A549 (cell line): Measurements from ENCODE around the gene SET. TPM values are rescaled to one million over a fixed set of nuclear protein-coding genes. Genes with fewer than 3 reads are reported as not detected.

Experiments
- ATAC-seq, 2 experiments: fragments of 200-7000 bp in 1 of 2; fragments of >200 bp in 1 of 2; cut with Nextera tagmentation in 1 of 2; cut with Tn5 transposase in 1 of 2; 3 replicates each; pipeline versions ENCODE4 v1.8.0 to v1.9.1; 2018 to 2020; ENCODE audit warnings: mild to moderate bottlenecking in 1 of 2, moderate library complexity in 1 of 2
- CTCF ChIA-PET: fragments of 300-600 bp; sonication (Branson Sonifier 250); formaldehyde crosslinking; extraction: SDS; loops from one replicate; lab custom pipeline; 2021; ENCODE audit warnings: antibody characterized with exemption, inconsistent platforms; lab: Yijun Ruan, JAX
- POLR2A ChIA-PET: fragments of 350-600 bp; formaldehyde crosslinking; extraction: SDS; loops from one replicate; lab custom pipeline; 2021; ENCODE audit warnings: antibody characterized with exemption, inconsistent platforms; lab: Yijun Ruan, JAX
- DNase-seq, 2 experiments: peaks; one replicate each; pipeline versions ENCODE4 v3.0.0 to v3.0.0-alpha.2; 2011 to 2016; ENCODE audit warnings: low read depth in 1 of 2, low spot score in 1 of 2
- FAIRE-seq: peaks from 2 replicates; lab custom pipeline; 2011; peaks lifted over from hg19 to GRCh38; lab: Jason Lieb, UNC
- H3K27ac ChIP-seq, 2 experiments: fragments of >200 bp; sonication (Bioruptor Twin); formaldehyde crosslinking; 3 replicates each; pipeline ENCODE4 v1.5.1; 2016 to 2017
- H3K4me1 ChIP-seq: fragments of >200 bp; sonication (Bioruptor Twin); formaldehyde crosslinking; 3 replicates; pipeline ENCODE4 v1.6.1; 2016
- H3K4me2 ChIP-seq: fragments of >200 bp; sonication (Bioruptor Twin); formaldehyde crosslinking; 3 replicates; pipeline ENCODE4 v1.6.1; 2016
- H3K4me3 ChIP-seq: fragments of >200 bp; sonication (Bioruptor Twin); formaldehyde crosslinking; 3 replicates; pipeline ENCODE4 v1.5.1; 2016
- H3K9me3 ChIP-seq: fragments of >200 bp; sonication (Bioruptor Twin); formaldehyde crosslinking; 3 replicates; pipeline ENCODE4 v1.6.1; 2016
- BHLHE40 ChIP-seq: IDR thresholded peaks from 2 replicates; pipeline ENCODE4 v1.6.1; 2012; ENCODE audit warnings: low read depth, low read length, inconsistent platforms
- CHD2 ChIP-seq: fragments of 150-350 bp; IDR thresholded peaks from 2 replicates; pipeline ENCODE4 v1.6.1; 2014; ENCODE audit warnings: low read length; ENCODE audit not compliant: partially characterized antibody
- CHD4 ChIP-seq: fragments of 200-600 bp; sonication (generic); IDR thresholded peaks from 2 replicates; pipeline ENCODE4 v1.6.1; 2016; ENCODE audit warnings: antibody characterized with exemption, mild to moderate bottlenecking, borderline replicate concordance
- ELK1 ChIP-seq: fragments of 150-350 bp; IDR thresholded peaks from 2 replicates; pipeline ENCODE4 v1.6.1; 2014; ENCODE audit warnings: low read depth, mild to moderate bottlenecking, low read length
- EP300 ChIP-seq, 2 experiments: fragments of >200 bp; sonication (Bioruptor Twin); formaldehyde crosslinking; IDR thresholded peaks; 2 replicates in 1 of 2; 3 replicates in 1 of 2; pipeline ENCODE4 v1.6.1; 2016 to 2017
- HDAC2 ChIP-seq: fragments of 200-600 bp; sonication (generic); IDR thresholded peaks from 2 replicates; pipeline ENCODE4 v1.6.1; 2016
- HES2 ChIP-seq: fragments of >200 bp; sonication (Bioruptor Twin); formaldehyde crosslinking; IDR thresholded peaks from 2 replicates; pipeline ENCODE4 v1.6.1; 2016
- HOXB5 ChIP-seq: fragments of 250-450 bp; sonication (Bioruptor Pico); IDR thresholded peaks from 2 replicates; pipeline ENCODE4 v1.5.0; 2020; ENCODE audit warnings: mild to moderate bottlenecking, moderate library complexity
- JUNB ChIP-seq: fragments of >200 bp; sonication (Bioruptor Twin); formaldehyde crosslinking; IDR thresholded peaks from 2 replicates; pipeline ENCODE4 v1.6.1; 2016
- KDM5A ChIP-seq: fragments of 200-600 bp; sonication (generic); IDR thresholded peaks from 2 replicates; pipeline ENCODE4 v1.6.1; 2016; ENCODE audit warnings: antibody characterized with exemption, mild to moderate bottlenecking
- MAX ChIP-seq: IDR thresholded peaks from 2 replicates; pipeline ENCODE4 v1.6.1; 2012
- MAZ ChIP-seq: fragments of 150-350 bp; IDR thresholded peaks from 2 replicates; pipeline ENCODE4 v1.6.1; 2014; ENCODE audit warnings: antibody characterized with exemption, low read depth, low read length, borderline replicate concordance
- MYC ChIP-seq: IDR thresholded peaks from 2 replicates; pipeline ENCODE4 v1.6.1; 2012; ENCODE audit warnings: mild to moderate bottlenecking, inconsistent platforms, low read length, improper control_type of control experiment, borderline replicate concordance
- PHF8 ChIP-seq: fragments of 200-600 bp; sonication (generic); IDR thresholded peaks from 2 replicates; pipeline ENCODE4 v1.6.1; 2016; ENCODE audit warnings: low read depth, mild to moderate bottlenecking, antibody characterized with exemption, moderate library complexity, borderline replicate concordance
- POLR2A ChIP-seq: IDR thresholded peaks from 2 replicates; pipeline ENCODE4 v1.6.1; 2012; ENCODE audit warnings: mild to moderate bottlenecking, low read length
- POLR2AphosphoS2 ChIP-seq: conservative IDR thresholded peaks from 2 replicates; pipeline ENCODE4 v1.6.1; 2012; ENCODE audit warnings: low read length, improper control_type of control experiment, inconsistent platforms
- RAD21 ChIP-seq, 2 experiments: fragments of >200 bp in 1 of 2; sonication (Bioruptor Twin) in 1 of 2; formaldehyde crosslinking in 1 of 2; IDR thresholded peaks in 1 of 2; conservative IDR thresholded peaks in 1 of 2; 2 replicates in 1 of 2; 3 replicates in 1 of 2; pipeline ENCODE4 v1.6.1; 2012 to 2018; ENCODE audit warnings: inconsistent platforms in 1 of 2
- RCOR1 ChIP-seq: fragments of 150-350 bp; IDR thresholded peaks from 2 replicates; pipeline ENCODE4 v1.6.1; 2014; ENCODE audit warnings: antibody characterized with exemption, low read length, low read depth
- RFX5 ChIP-seq: fragments of 450-650 bp; IDR thresholded peaks from 2 replicates; pipeline ENCODE4 v1.7.1; 2014; ENCODE audit warnings: antibody characterized with exemption, mild to moderate bottlenecking, moderate library complexity
- SREBF2 ChIP-seq: fragments of 450-650 bp; IDR thresholded peaks from 2 replicates; pipeline ENCODE4 v1.6.1; 2014; ENCODE audit warnings: mild to moderate bottlenecking, moderate library complexity
- TFCP2L1 ChIP-seq: fragments of 250-450 bp; sonication (Bioruptor Pico); IDR thresholded peaks from 2 replicates; pipeline ENCODE4 v1.5.0; 2021; ENCODE audit warnings: mild to moderate bottlenecking
- TP53 ChIP-seq: fragments of 250-450 bp; sonication (Bioruptor Pico); IDR thresholded peaks from 2 replicates; pipeline ENCODE4 v1.5.0; 2021; ENCODE audit warnings: mild to moderate bottlenecking, moderate library complexity
- WGBS: methylation state at CpG from one replicate; pipeline ENCODE4 v1.1.6; 2017; ENCODE audit errors: missing lambda C conversion rate; 5-methylcytosine and 5-hydroxymethylcytosine counted together
- polyA plus RNA-seq, 4 experiments: library from polyadenylated mRNA; depleted of rRNA in 3 of 4; stranded (reverse); fragments of >200 nt; fragmentation: RNase III in 1 of 4; extraction: RNeasy Plus Mini Kit Qiagen cat#74134 plus additional on column Dnase treatment in 1 of 4; gene quantifications; 2 replicates in 3 of 4; 3 replicates in 1 of 4; pipeline ENCODE4 v1.2.3, GENCODE V29; 2011 to 2017
- TF ChIP-seq, protein P1 (sequence below): fragments of 450-650 bp; IDR thresholded peaks from 2 replicates; pipeline ENCODE4 v1.6.1; 2014; ENCODE audit warnings: antibody characterized with exemption
- TF ChIP-seq, protein P2 (sequence below): IDR thresholded peaks from 2 replicates; pipeline ENCODE4 v1.6.1; 2012; ENCODE audit warnings: low read depth, borderline replicate concordance
- TF ChIP-seq, protein P3 (sequence below): fragments of 200-600 bp; sonication (generic); IDR thresholded peaks from 2 replicates; pipeline ENCODE4 v1.6.1; 2016; ENCODE audit warnings: antibody characterized with exemption, mild to moderate bottlenecking, moderate library complexity

The SET gene
- polyA plus RNA-seq, 2 of the 4 experiments (the other 2 are of a cell fraction) = 518 to 538 TPM

DNA sequence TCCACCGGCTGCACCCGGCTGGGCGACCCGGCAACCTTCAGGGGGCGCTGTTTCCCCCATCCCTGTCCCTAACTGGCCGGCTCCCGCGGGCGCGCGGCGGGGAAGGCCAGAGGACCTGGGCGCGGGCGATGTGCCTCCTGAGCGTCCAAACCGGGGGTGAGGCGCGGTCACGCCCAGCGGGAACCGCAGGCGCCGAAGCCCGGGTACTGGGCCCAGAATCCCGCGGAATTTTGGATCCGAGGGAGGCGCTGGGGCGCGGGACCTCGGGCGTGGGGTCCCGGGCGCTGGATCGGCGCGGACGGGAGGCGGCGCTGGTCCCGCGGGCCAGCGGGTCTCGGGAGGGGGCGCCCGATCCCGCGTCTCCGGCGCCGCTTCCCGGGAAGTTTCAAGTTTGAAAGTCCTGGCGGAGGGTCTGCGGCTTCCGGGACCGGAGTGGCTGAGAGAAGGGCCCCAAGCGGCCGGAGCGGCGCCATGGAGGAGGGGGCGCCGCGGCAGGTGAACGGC, 13.5 kb downstream of the SET start, which contains the start of gene PKN3 (continued):
- TF ChIP-seq, protein P1, sequence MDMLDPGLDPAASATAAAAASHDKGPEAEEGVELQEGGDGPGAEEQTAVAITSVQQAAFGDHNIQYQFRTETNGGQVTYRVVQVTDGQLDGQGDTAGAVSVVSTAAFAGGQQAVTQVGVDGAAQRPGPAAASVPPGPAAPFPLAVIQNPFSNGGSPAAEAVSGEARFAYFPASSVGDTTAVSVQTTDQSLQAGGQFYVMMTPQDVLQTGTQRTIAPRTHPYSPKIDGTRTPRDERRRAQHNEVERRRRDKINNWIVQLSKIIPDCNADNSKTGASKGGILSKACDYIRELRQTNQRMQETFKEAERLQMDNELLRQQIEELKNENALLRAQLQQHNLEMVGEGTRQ = no peak
- TF ChIP-seq SREBF2 (no peak), ELK1 (no peak)

GRCh38 chr9:128702949-128703615, 14.1 kb downstream of the SET start:
- TF ChIP-seq HOXB5 (CRISPR knock-in tag) (no peak), HDAC2 (no peak), JUNB (no peak), MAX (peak; percentile 70), POLR2A (peak; percentile 4; the same call in 1 of the 2 replicates), BHLHE40 (no peak), RCOR1 (no peak), PHF8 (no peak)
- TF ChIP-seq, protein P2, sequence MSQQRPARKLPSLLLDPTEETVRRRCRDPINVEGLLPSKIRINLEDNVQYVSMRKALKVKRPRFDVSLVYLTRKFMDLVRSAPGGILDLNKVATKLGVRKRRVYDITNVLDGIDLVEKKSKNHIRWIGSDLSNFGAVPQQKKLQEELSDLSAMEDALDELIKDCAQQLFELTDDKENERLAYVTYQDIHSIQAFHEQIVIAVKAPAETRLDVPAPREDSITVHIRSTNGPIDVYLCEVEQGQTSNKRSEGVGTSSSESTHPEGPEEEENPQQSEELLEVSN = peak; percentile 76
- TF ChIP-seq, protein P1 = no peak
- Histone ChIP-seq H3K4me3 (peak overlapping the region; percentile 94), H3K4me2 (peak overlapping the region; percentile 96), H3K4me1 (peaks cover 9% of the 10 kb centered on the region; the same call in 2 of the 3 replicates), H3K9me3 (no peaks in the 10 kb centered on the region), H3K27ac (peak overlapping the region; percentile 95 to 100)
- 16% methylated on average over 18 of the region's 55 CpGs for WGBS
- ChIA-PET CTCF (interaction anchor here (0.7 to 3.8 kb wide), 10 partner anchors 12 to 217 kb away, joined by 3 to 14 read pairs (median 4); partner anchors contain the start of gene PHYHD1), POLR2A (no interaction called here)
- no peak for FAIRE-seq
- DNase-seq = peak; percentile 41 to 60
- ATAC-seq = peak; percentile 37 to 52

DNA sequence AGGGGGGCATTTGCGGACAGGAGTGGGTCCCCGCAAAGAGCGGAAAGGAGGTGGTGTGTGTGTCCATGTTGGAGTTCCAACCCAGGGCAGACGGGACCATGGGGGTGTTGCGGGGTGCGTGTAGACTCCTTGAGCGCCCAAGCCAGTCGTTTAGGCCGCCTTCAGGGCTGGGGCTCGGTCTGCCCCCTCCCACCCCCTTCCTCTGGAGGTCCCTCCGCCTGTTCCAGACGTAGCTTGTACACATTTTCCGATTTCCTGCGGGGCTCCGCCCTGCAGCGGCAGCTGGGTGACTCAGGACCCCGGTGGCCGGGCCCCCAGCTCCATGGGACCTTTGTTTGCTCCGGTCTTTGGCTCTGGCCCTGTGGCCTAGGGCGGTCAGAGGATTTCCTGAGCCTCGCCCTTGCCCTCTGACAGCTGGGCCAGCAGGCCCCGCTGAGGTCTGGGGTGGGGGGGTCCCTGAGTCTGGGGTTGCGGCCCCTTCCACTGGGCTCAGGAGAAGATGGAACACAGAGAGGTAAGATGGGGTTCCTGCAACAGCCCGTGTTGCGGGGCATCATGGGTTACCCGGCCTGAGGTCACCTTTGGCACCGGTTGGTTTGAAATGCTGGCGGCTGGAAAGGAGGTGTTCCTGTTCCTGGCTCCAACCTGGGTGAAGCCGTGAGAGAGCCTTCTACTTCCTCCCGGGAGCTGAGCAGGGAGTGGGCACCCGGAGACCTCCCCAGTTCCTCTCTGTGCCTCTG, 14.8 kb downstream of the SET start:
- H3K27ac ChIP-seq = peak overlapping the region; percentile 95 to 100
- 91% methylated on average over 31 of the region's 31 CpGs for WGBS
- peak overlapping the region; percentile 94 for H3K4me3 ChIP-seq
- peak overlapping the region; percentile 96 for H3K4me2 ChIP-seq
- DNase-seq = no peak
- H3K4me1 ChIP-seq = peaks cover 9% of the 10 kb centered on the region; the same call in 2 of the 3 replicates
- POLR2A ChIA-PET = no interaction called here
- FAIRE-seq = no peak
- no peak for ATAC-seq
- H3K9me3 ChIP-seq = no peaks in the 10 kb centered on the region
- CTCF ChIA-PET = interaction anchor here (0.5 to 4.4 kb wide), 14 partner anchors 10 to 224 kb away, joined by 3 to 14 read pairs (median 4); partner anchors contain the start of genes ENDOG and PHYHD1
- TF ChIP-seq EP300 (IDR thresholded peaks at IDR 0.05) (no peak), RFX5 (no peak), RAD21 (conservative IDR thresholded peaks at IDR 0.05 in 1 of 2, IDR thresholded peaks at IDR 0.05 in 1 of 2) (no peak), MYC (no peak), HES2 (no peak), TP53 (no peak), TFCP2L1 (CRISPR knock-in tag) (no peak), MAX (no peak), CHD2 (no peak), POLR2AphosphoS2 (no peak), KDM5A (no peak), CHD4 (no peak), MAZ (no peak), POLR2A (no peak)
- TF ChIP-seq, protein P3, sequence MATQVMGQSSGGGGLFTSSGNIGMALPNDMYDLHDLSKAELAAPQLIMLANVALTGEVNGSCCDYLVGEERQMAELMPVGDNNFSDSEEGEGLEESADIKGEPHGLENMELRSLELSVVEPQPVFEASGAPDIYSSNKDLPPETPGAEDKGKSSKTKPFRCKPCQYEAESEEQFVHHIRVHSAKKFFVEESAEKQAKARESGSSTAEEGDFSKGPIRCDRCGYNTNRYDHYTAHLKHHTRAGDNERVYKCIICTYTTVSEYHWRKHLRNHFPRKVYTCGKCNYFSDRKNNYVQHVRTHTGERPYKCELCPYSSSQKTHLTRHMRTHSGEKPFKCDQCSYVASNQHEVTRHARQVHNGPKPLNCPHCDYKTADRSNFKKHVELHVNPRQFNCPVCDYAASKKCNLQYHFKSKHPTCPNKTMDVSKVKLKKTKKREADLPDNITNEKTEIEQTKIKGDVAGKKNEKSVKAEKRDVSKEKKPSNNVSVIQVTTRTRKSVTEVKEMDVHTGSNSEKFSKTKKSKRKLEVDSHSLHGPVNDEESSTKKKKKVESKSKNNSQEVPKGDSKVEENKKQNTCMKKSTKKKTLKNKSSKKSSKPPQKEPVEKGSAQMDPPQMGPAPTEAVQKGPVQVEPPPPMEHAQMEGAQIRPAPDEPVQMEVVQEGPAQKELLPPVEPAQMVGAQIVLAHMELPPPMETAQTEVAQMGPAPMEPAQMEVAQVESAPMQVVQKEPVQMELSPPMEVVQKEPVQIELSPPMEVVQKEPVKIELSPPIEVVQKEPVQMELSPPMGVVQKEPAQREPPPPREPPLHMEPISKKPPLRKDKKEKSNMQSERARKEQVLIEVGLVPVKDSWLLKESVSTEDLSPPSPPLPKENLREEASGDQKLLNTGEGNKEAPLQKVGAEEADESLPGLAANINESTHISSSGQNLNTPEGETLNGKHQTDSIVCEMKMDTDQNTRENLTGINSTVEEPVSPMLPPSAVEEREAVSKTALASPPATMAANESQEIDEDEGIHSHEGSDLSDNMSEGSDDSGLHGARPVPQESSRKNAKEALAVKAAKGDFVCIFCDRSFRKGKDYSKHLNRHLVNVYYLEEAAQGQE = no peak
